ENCODE results near the gene SND1.

SND1 gene

GRCh38 chr7:128026551-128026950, 374.6 kb downstream of the SND1 start:
- CTCF ChIA-PET: no interaction called here
- POLR2A ChIA-PET: no interaction called here

GRCh38 chr7:128027485-128027980, 375.5 kb downstream of the SND1 start:
- POLR2A ChIA-PET: no interaction called here
- CTCF ChIA-PET: interaction anchor here (0.5 to 0.6 kb wide), 2 partner anchors 194 to 682 kb away, joined by 3 read pairs; no protein-coding TSS in a partner anchor
- TF ChIP-seq ZNF384 (IDR thresholded peaks at IDR 0.05) (no peak), ARNT (IDR thresholded peaks at IDR 0.05) (no peak), SP1 (IDR thresholded peaks at IDR 0.05) (no peak), FOXK2 (IDR thresholded peaks at IDR 0.05) (no peak), NFRKB (IDR thresholded peaks at IDR 0.05) (no peak), BHLHE40 (IDR thresholded peaks at IDR 0.05; ENCODE audit: borderline replicate concordance) (no peak), HDGF (IDR thresholded peaks at IDR 0.05; ENCODE audit: borderline replicate concordance) (no peak), FOXA1 (IDR thresholded peaks at IDR 0.05) (no peak), L3MBTL2 (conservative IDR thresholded peaks at IDR 0.05) (no peak), ELF4 (IDR thresholded peaks at IDR 0.05) (no peak), FOXM1 (IDR thresholded peaks at IDR 0.05; ENCODE audit: borderline replicate concordance) (no peak), SUZ12 (IDR thresholded peaks at IDR 0.05) (no peak), LEF1 (IDR thresholded peaks at IDR 0.05; ENCODE audit: borderline replicate concordance) (no peak), TARDBP (IDR thresholded peaks at IDR 0.05) (no peak), CTBP1 (IDR thresholded peaks at IDR 0.05; ENCODE audit: borderline replicate concordance) (no peak)
- TF ChIP-seq, protein P1, sequence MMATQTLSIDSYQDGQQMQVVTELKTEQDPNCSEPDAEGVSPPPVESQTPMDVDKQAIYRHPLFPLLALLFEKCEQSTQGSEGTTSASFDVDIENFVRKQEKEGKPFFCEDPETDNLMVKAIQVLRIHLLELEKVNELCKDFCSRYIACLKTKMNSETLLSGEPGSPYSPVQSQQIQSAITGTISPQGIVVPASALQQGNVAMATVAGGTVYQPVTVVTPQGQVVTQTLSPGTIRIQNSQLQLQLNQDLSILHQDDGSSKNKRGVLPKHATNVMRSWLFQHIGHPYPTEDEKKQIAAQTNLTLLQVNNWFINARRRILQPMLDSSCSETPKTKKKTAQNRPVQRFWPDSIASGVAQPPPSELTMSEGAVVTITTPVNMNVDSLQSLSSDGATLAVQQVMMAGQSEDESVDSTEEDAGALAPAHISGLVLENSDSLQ (IDR thresholded peaks at IDR 0.05): no peak
- no peak for DNase-seq (ENCODE audit: extremely low spot score)

More at GRCh38 chr7:128026551-128026950, 374.6 kb downstream of the SND1 start:
- no peak for DNase-seq (ENCODE audit: extremely low spot score)
- TF ChIP-seq SUZ12 (IDR thresholded peaks at IDR 0.05) (no peak), ELF4 (IDR thresholded peaks at IDR 0.05) (no peak), L3MBTL2 (conservative IDR thresholded peaks at IDR 0.05) (no peak), SP1 (IDR thresholded peaks at IDR 0.05) (no peak), NFRKB (IDR thresholded peaks at IDR 0.05) (no peak), FOXM1 (IDR thresholded peaks at IDR 0.05; ENCODE audit: borderline replicate concordance) (no peak), LEF1 (IDR thresholded peaks at IDR 0.05; ENCODE audit: borderline replicate concordance) (no peak), FOXA1 (IDR thresholded peaks at IDR 0.05) (no peak), CTBP1 (IDR thresholded peaks at IDR 0.05; ENCODE audit: borderline replicate concordance) (no peak), TARDBP (IDR thresholded peaks at IDR 0.05) (no peak), ZNF384 (IDR thresholded peaks at IDR 0.05) (no peak), FOXK2 (IDR thresholded peaks at IDR 0.05) (no peak), ARNT (IDR thresholded peaks at IDR 0.05) (no peak), BHLHE40 (IDR thresholded peaks at IDR 0.05; ENCODE audit: borderline replicate concordance) (no peak), HDGF (IDR thresholded peaks at IDR 0.05; ENCODE audit: borderline replicate concordance) (no peak)
- TF ChIP-seq, protein P1 (IDR thresholded peaks at IDR 0.05): no peak

DNA sequence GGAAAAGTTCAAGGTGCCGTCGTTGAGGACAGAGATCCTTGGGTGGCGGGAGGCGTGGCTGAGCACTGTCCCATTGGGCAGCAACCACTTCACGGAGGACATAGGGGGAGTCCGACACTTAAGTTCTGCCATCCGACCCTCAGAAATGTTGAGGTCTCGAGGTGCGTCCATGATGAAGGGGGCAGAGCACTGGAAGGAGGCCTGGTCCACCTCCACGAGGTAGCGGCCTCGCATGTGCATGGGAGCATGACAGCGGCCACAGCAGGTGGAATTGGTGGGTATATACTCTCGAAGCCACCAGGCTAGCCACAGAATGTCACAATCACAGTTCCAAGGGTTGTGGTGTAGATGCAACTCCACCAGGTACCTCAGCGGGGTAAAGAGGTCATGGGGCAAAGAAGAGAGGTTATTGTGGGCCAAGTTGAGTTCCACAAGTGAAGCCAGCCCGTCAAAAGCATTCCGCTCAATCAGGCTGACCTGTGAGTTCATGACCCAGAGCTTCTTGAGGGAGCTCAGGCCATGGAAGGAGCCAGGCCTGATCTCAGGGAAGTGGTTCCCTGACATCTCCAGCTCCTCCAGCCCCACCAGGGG, 377.5 kb downstream of the SND1 start:
- CTCF ChIA-PET: no interaction called here
- no peak for DNase-seq (ENCODE audit: extremely low spot score)

DNA sequence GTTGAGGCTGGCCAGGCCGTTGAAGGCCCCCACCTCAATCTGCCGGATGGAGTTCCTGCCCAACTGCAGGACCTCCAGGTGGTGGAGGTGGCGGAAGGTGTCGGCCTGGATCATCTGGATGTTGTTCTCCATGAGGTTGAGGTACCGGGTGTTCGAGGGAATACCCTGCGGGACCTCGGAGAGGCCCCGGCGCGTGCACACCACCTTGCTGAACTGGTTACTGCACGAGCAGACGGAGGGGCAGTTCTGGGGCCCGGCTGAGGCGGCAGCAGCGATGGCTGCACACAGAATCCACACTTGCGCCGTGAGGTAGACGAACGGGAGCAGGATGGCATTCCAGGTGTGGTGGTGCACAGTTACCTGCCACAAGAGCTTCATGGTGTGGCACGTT, 378.3 kb downstream of the SND1 start:
- no peak for DNase-seq (ENCODE audit: extremely low spot score)
- no peak for TF ChIP-seq ARNT (IDR thresholded peaks at IDR 0.05)
- no peak for TF ChIP-seq SUZ12 (IDR thresholded peaks at IDR 0.05)
- TF ChIP-seq NFRKB (IDR thresholded peaks at IDR 0.05): no peak
- TF ChIP-seq ZNF384 (IDR thresholded peaks at IDR 0.05): no peak
- TF ChIP-seq FOXK2 (IDR thresholded peaks at IDR 0.05): no peak
- TF ChIP-seq, protein P1 (IDR thresholded peaks at IDR 0.05): no peak
- TF ChIP-seq L3MBTL2 (conservative IDR thresholded peaks at IDR 0.05): no peak
- no peak for TF ChIP-seq LEF1 (IDR thresholded peaks at IDR 0.05; ENCODE audit: borderline replicate concordance)
- TF ChIP-seq ELF4 (IDR thresholded peaks at IDR 0.05): no peak
- no peak for TF ChIP-seq HDGF (IDR thresholded peaks at IDR 0.05; ENCODE audit: borderline replicate concordance)
- TF ChIP-seq CTBP1 (IDR thresholded peaks at IDR 0.05; ENCODE audit: borderline replicate concordance): no peak
- no peak for TF ChIP-seq SP1 (IDR thresholded peaks at IDR 0.05)
- no peak for TF ChIP-seq TARDBP (IDR thresholded peaks at IDR 0.05)
- no peak for TF ChIP-seq FOXA1 (IDR thresholded peaks at IDR 0.05)
- TF ChIP-seq BHLHE40 (IDR thresholded peaks at IDR 0.05; ENCODE audit: borderline replicate concordance): no peak
- no peak for TF ChIP-seq FOXM1 (IDR thresholded peaks at IDR 0.05; ENCODE audit: borderline replicate concordance)
- ChIA-PET CTCF (interaction anchor here (1.1 kb wide), 1 partner anchor 106 kb away, joined by 3 read pairs; no protein-coding TSS in a partner anchor), POLR2A (interaction anchor here (0.9 kb wide), 1 partner anchor 10 kb away, joined by 3 read pairs; no protein-coding TSS in a partner anchor)

More for the DNA sequence above, 377.5 kb downstream of the SND1 start:
- POLR2A ChIA-PET: interaction anchor here (0.9 kb wide), 1 partner anchor 11 kb away, joined by 3 read pairs; no protein-coding TSS in a partner anchor
- no peak for TF ChIP-seq LEF1 (IDR thresholded peaks at IDR 0.05; ENCODE audit: borderline replicate concordance)
- no peak for TF ChIP-seq ZNF384 (IDR thresholded peaks at IDR 0.05)
- no peak for TF ChIP-seq CTBP1 (IDR thresholded peaks at IDR 0.05; ENCODE audit: borderline replicate concordance)
- TF ChIP-seq SUZ12 (IDR thresholded peaks at IDR 0.05): no peak
- TF ChIP-seq SP1 (IDR thresholded peaks at IDR 0.05): no peak

DNA sequence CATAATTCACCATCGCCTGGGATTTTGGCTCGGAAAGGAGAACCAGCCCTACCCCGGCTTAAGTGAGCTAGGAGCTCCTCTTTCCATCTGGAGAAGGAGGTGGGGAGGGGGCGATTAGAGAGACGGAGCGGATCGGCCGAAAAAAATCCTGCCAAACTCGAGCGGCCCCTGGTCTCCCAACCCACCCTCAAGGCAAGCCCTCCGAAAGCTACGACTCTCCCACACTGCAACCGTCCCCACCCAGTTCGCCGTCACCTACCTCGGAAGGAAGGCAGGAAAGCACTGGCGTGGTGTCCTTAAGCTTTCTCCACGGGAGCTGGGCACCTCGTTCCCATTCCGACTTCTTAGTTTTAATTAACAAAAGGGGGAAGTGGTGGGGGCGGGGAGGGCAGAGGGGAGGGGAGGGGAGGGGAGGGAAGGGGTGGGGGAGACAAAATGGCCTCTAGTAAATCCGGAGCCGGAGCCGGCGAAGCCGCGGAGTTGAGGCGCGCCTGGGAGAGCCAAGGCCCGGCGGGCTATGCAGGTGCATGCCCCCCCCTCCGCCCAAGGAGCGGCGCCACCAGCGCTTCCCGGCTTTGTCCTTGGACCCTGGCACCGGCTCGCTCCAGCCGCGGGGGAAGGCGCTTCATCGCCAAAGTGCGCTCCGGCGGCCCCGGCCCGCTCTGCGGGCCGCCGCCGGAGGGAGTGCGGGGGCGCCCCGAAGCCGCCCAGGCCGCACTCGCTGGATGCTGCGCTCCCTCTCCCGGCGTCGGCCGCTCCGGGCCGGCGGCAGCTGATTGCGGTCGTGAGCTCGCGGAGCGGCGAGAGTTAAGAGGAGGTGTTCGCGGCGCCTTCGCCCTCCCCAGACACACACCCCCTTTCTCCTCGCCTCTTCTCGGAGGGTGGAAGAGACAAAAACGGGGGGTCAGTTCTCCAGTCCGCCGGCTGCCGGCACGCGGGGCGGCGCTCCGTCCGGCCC, 378.9 kb downstream of the SND1 start, which contains the start of gene LRRC4:
Gene LRRC4 (minus strand): TSS at position 784 of the 958 bp plus-strand sequence. CDS start 797 bp downstream, outside the sequence.
- peak; percentile 51 for DNase-seq (ENCODE audit: extremely low spot score)
- CTCF ChIA-PET: interaction anchor here (1.1 kb wide), 1 partner anchor 105 kb away, joined by 3 read pairs; no protein-coding TSS in a partner anchor
- TF ChIP-seq ARNT (IDR thresholded peaks at IDR 0.05) (no peak), FOXA1 (IDR thresholded peaks at IDR 0.05) (no peak), NFRKB (IDR thresholded peaks at IDR 0.05) (no peak), BHLHE40 (IDR thresholded peaks at IDR 0.05; ENCODE audit: borderline replicate concordance) (no peak), SUZ12 (IDR thresholded peaks at IDR 0.05) (no peak), TARDBP (IDR thresholded peaks at IDR 0.05) (no peak), FOXM1 (IDR thresholded peaks at IDR 0.05; ENCODE audit: borderline replicate concordance) (no peak), L3MBTL2 (conservative IDR thresholded peaks at IDR 0.05) (no peak)
- POLR2A ChIA-PET: interaction anchor here (0.9 kb wide), 1 partner anchor 9 kb away, joined by 3 read pairs; no protein-coding TSS in a partner anchor
